GM19438 (cell line): ENCODE results near the gene SCN2B.

Source experiments
- ATAC-seq: cut with Tn5 transposase; IDR thresholded peaks from one replicate; pipeline ENCODE4 v1.9.1; 2021; ENCODE audit warnings: low read depth; ENCODE audit not compliant: unreplicated experiment

SCN2B gene

GRCh38 chr11:118175031-118175992, 1.1 kb downstream of the SCN2B start:
- ATAC-seq = no peak

- ATAC-seq = no peak
Measured at GRCh38 chr11:118174006-118174567, 2.4 kb downstream of the SCN2B start.

GRCh38 chr11:118172356-118172755, 4.1 kb downstream of the SCN2B start:
- ATAC-seq = no peak

GRCh38 chr11:118171269-118172062, 5.0 kb downstream of the SCN2B start:
- ATAC-seq = no peak

- no peak for ATAC-seq
Measured at GRCh38 chr11:118170882-118171268, 5.6 kb downstream of the SCN2B start.

- no peak for ATAC-seq
Measured at GRCh38 chr11:118170231-118170630, 6.2 kb downstream of the SCN2B start.

GRCh38 chr11:118169300-118170140, 6.9 kb downstream of the SCN2B start:
- no peak for ATAC-seq

- no peak for ATAC-seq
Measured at GRCh38 chr11:118168751-118169150, 7.7 kb downstream of the SCN2B start.

- ATAC-seq = no peak
Measured at GRCh38 chr11:118168316-118168715, 8.1 kb downstream of the SCN2B start.

GRCh38 chr11:118167906-118168305, 8.5 kb downstream of the SCN2B start:
- ATAC-seq = no peak

- ATAC-seq = no peak
Measured at GRCh38 chr11:118167253-118167652, 9.2 kb downstream of the SCN2B start.

GRCh38 chr11:118166641-118167040, 9.8 kb downstream of the SCN2B start:
- ATAC-seq = no peak

GRCh38 chr11:118164885-118165284, 11.6 kb downstream of the SCN2B start:
- no peak for ATAC-seq

- no peak for ATAC-seq
Measured at GRCh38 chr11:118163494-118163893, 12.9 kb downstream of the SCN2B start.

- no peak for ATAC-seq
Measured at GRCh38 chr11:118162846-118163245, 13.6 kb downstream of the SCN2B start.

GRCh38 chr11:118161786-118162185, 14.7 kb downstream of the SCN2B start:
- ATAC-seq = no peak

- ATAC-seq = no peak
Measured at GRCh38 chr11:118157186-118157895, 19.1 kb downstream of the SCN2B start.

- no peak for ATAC-seq
Measured at GRCh38 chr11:118156531-118157185, 19.8 kb downstream of the SCN2B start.
